Measurements from ENCODE around the gene TRMT6. TPM values are rescaled to one million over a fixed set of nuclear protein-coding genes. Genes with fewer than 3 reads are reported as not detected.

The TRMT6 gene
- total and polyA plus RNA-seq, 3 experiments from 2014 or later: 14.6 to 38.5 (median 35.8) TPM

DNA sequence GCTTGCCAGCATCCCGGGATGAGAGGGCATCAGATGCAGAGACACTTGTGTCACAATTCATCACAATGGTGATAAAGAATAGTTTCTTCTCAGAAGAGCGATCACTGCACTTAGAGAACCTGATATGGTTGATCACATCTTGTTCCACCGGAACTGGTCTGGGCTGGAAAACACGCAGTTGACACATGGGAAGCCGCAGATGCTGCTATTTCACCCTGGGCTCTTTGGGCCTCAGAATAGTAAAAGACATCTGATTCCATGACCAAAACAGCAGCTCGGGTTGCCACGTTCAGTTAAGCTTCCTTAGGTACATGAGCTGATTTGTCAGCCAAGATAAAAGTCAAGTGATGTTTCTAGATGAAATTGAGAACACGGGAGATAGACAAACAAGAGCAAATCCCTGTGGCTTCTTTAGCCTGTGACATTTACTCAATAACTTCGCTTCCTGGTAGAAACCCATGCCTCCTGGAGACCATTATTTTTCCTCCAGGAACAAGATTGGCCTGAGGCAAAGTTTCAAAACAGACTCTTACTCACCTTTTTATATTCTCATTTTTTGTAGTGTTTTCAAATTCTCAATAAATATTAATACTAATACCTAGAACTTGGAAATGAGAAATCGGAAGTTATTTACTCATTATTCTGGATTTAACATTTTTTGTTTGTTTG is 59.4 kb downstream of the TRMT6 start:
- CTCF ChIA-PET: no interaction called here
- DNase-seq: no peak
- Histone ChIP-seq H3K4me3 (ENCODE audit: low read length) (no peak overlapping the region), H3K4me1 (ENCODE audit: insufficient read depth, low read length) (no peaks in the 10 kb centered on the region), H3K9me3 (ENCODE audit: low read length) (no peaks in the 10 kb centered on the region), H3K36me3 (ENCODE audit: insufficient read depth, low read length) (no peaks in the 10 kb centered on the region), H3K27ac (ENCODE audit: low read depth, low read length) (no peak overlapping the region), H3K27me3 (ENCODE audit: insufficient read depth, low read length, poor library complexity, severe bottlenecking) (no peaks in the 10 kb centered on the region)
- Mint-ChIP-seq H3K36me3 (peaks cover 0 to 8% (median 0%) of the 10 kb centered on the region in 3 donors), H3K4me3 (no peak overlapping the region), H3K27me3 (peaks cover 5 to 25% of the 10 kb centered on the region in 2 donors), H3K9me3 (no peaks in the 10 kb centered on the region), H3K4me1 (no peaks in the 10 kb centered on the region), H3K27ac (no peak overlapping the region)
- POLR2A ChIA-PET: interaction anchor here (0.7 kb wide), 1 partner anchor 77 kb away, joined by 3 read pairs; no protein-coding TSS in a partner anchor

DNA sequence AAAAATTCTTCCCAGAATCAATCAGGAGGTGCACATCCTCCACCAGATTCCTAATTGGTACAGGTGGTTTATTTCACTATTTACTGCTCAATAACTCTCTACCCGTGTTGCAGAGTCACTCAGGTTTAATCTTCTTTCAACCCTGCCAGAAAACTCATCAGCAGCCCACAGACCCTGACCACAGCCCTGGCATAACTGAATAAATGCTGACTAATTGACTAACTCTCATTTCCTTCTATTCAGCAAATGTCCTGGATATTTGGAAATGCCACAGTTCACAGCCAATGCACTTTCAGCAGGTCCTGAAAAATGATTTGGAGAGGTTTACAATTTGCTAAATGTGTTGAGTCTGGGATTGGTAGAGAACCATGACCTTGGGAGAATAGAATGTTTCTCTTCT is 62.3 kb downstream of the TRMT6 start:
- Histone ChIP-seq H3K36me3 (ENCODE audit: insufficient read depth, low read length) (no peaks in the 10 kb centered on the region), H3K27me3 (ENCODE audit: insufficient read depth, low read length, poor library complexity, severe bottlenecking) (no peaks in the 10 kb centered on the region), H3K4me3 (ENCODE audit: low read length) (no peak overlapping the region), H3K27ac (ENCODE audit: low read depth, low read length) (no peak overlapping the region), H3K9me3 (ENCODE audit: low read length) (no peaks in the 10 kb centered on the region), H3K4me1 (ENCODE audit: insufficient read depth, low read length) (no peaks in the 10 kb centered on the region)
- Mint-ChIP-seq H3K4me3 (no peak overlapping the region), H3K9me3 (no peaks in the 10 kb centered on the region), H3K27ac (no peak overlapping the region), H3K27me3 (peaks cover 6 to 7% of the 10 kb centered on the region in 2 donors), H3K4me1 (no peaks in the 10 kb centered on the region), H3K36me3 (no peaks in the 10 kb centered on the region)
- no peak for DNase-seq
- CTCF ChIA-PET: no interaction called here
- POLR2A ChIA-PET: no interaction called here

DNA sequence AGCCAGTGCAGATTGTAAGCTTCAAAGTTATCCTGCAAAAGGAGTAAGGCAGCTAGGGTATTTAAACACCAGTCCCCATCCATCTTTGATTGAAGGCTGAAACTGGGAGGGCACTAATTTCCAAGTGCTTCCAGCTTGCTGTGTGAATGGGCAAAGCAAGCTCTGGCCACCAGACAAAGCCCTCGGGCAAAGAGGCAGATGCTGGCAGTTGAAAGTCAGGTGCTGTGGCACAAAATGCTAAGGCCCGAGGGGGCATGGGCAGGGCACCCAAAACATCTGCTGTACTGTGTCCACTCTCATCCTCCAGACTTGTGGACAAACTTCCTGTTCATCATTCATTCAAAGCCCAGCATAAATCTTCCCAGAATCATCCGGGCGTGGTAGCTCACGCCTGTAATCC is 62.9 kb downstream of the TRMT6 start:
- Histone ChIP-seq H3K9me3 (ENCODE audit: low read length) (no peaks in the 10 kb centered on the region), H3K4me3 (ENCODE audit: low read length) (no peak overlapping the region), H3K27ac (ENCODE audit: low read depth, low read length) (no peak overlapping the region), H3K36me3 (ENCODE audit: insufficient read depth, low read length) (no peaks in the 10 kb centered on the region), H3K4me1 (ENCODE audit: insufficient read depth, low read length) (no peaks in the 10 kb centered on the region), H3K27me3 (ENCODE audit: insufficient read depth, low read length, poor library complexity, severe bottlenecking) (no peaks in the 10 kb centered on the region)
- no peak overlapping the region for H3K4me3 Mint-ChIP-seq
- H3K9me3 Mint-ChIP-seq: no peaks in the 10 kb centered on the region
- no peak overlapping the region for H3K27ac Mint-ChIP-seq
- POLR2A ChIA-PET: no interaction called here
- peaks cover 6 to 7% of the 10 kb centered on the region in 2 donors for H3K27me3 Mint-ChIP-seq
- no peak for DNase-seq
- no peaks in the 10 kb centered on the region for H3K36me3 Mint-ChIP-seq
- CTCF ChIA-PET: no interaction called here
- no peaks in the 10 kb centered on the region for H3K4me1 Mint-ChIP-seq

Other genes with a start within 250 kb of the TRMT6 start
- gene SHLD1, start 200.1 kb downstream of the TRMT6 start, total RNA-seq: 1 to 10 TPM; 7.7 to 9.1 TPM
- 18.8 TPM for gene SHLD1, start 200.1 kb downstream of the TRMT6 start, polyA plus RNA-seq
- under 1 TPM; 0.13 to 0.20 TPM for gene CHGB, start 39.0 kb downstream of the TRMT6 start, total RNA-seq
- not detected for gene CHGB, start 39.0 kb downstream of the TRMT6 start, polyA plus RNA-seq
- 10 to 100 TPM; 31.9 to 33.8 TPM for gene MCM8, start 119 bp upstream of the TRMT6 start, total RNA-seq
- gene MCM8, start 119 bp upstream of the TRMT6 start, polyA plus RNA-seq: 0.35 TPM
- gene CRLS1, start 55.6 kb upstream of the TRMT6 start, total RNA-seq: 10 to 100 TPM; 54.9 to 59.1 TPM
- 39.6 TPM for gene CRLS1, start 55.6 kb upstream of the TRMT6 start, polyA plus RNA-seq
- gene LRRN4, start 103.5 kb upstream of the TRMT6 start, total RNA-seq: not detected
- not detected for gene LRRN4, start 103.5 kb upstream of the TRMT6 start, polyA plus RNA-seq
- under 1 TPM; 0.22 to 0.26 TPM for gene FERMT1, start 172.5 kb upstream of the TRMT6 start, total RNA-seq
- not detected for gene FERMT1, start 172.5 kb upstream of the TRMT6 start, polyA plus RNA-seq

Measured in CD8-positive, alpha-beta memory T cell (primary cell).